Mesendoderm (in vitro differentiated cells): ENCODE data around the gene AQP7. TPM values are rescaled to one million over a fixed set of nuclear protein-coding genes. Genes with fewer than 3 reads are reported as not detected.
"Not testable (repeated sequence)": the region's sequence is repeated elsewhere in the genome, so short reads cannot be mapped to it uniquely, and the experiment has no call there.

Experiments
- DNase-seq: peaks from one replicate; pipeline ENCODE4 v3.0.0; 2013
- H2AK5ac ChIP-seq: 2 replicates; pipeline ENCODE4 v1.6.1; 2013; ENCODE audit warnings: low read length, inconsistent platforms
- H2BK120ac ChIP-seq: 2 replicates; pipeline ENCODE4 v1.6.1; 2013; ENCODE audit warnings: low read depth, mild to moderate bottlenecking, low read length, moderate library complexity, mixed read lengths
- H2BK15ac ChIP-seq: replicated peaks from 2 replicates; pipeline ENCODE4 v1.6.1; 2013; ENCODE audit warnings: low read depth, mild to moderate bottlenecking, moderate library complexity
- H2BK5ac ChIP-seq: 2 replicates; pipeline ENCODE4 v1.6.1; 2013; ENCODE audit warnings: low read length, inconsistent platforms
- H3K18ac ChIP-seq: 2 replicates; pipeline ENCODE4 v1.6.1; 2013; ENCODE audit warnings: mild to moderate bottlenecking, low read length, mixed read lengths
- H3K23ac ChIP-seq: one replicate; pipeline ENCODE4 v1.6.1; 2013; ENCODE audit warnings: low read length
- H3K27ac ChIP-seq: 2 replicates; pipeline ENCODE4 v1.5.1; 2013; ENCODE audit warnings: low read depth, mild to moderate bottlenecking, inconsistent platforms, low read length, moderate library complexity
- H3K27me3 ChIP-seq: 2 replicates; pipeline ENCODE4 v1.6.1; 2013; ENCODE audit warnings: low read length, control low read depth, mild to moderate bottlenecking, inconsistent platforms; ENCODE audit not compliant: insufficient read depth, poor library complexity
- H3K36me3 ChIP-seq: 2 replicates; pipeline ENCODE4 v1.6.1; 2013; ENCODE audit warnings: low read length, inconsistent platforms; ENCODE audit not compliant: control insufficient read depth, insufficient read depth
- H3K4ac ChIP-seq: one replicate; pipeline ENCODE4 v1.6.1; 2013; ENCODE audit warnings: low read depth, mild to moderate bottlenecking, low read length, moderate library complexity
- H3K4me1 ChIP-seq: 2 replicates; pipeline ENCODE4 v1.6.1; 2013; ENCODE audit warnings: low read depth, low read length, inconsistent platforms; ENCODE audit not compliant: control insufficient read depth
- H3K4me2 ChIP-seq: 2 replicates; pipeline ENCODE4 v1.6.1; 2013; ENCODE audit warnings: low read length
- H3K4me3 ChIP-seq: 2 replicates; pipeline ENCODE4 v1.5.1; 2013; ENCODE audit warnings: mild to moderate bottlenecking, low read length
- H3K56ac ChIP-seq: one replicate; pipeline ENCODE4 v1.6.1; 2013; ENCODE audit warnings: low read length
- H3K79me1 ChIP-seq: 2 replicates; pipeline ENCODE4 v1.6.1; 2013; ENCODE audit warnings: low read length, inconsistent platforms
- H3K79me2 ChIP-seq: 2 replicates; pipeline ENCODE4 v1.6.1; 2013; ENCODE audit warnings: mild to moderate bottlenecking, low read length; ENCODE audit not compliant: control insufficient read depth, insufficient read depth
- H3K9ac ChIP-seq: 2 replicates; pipeline ENCODE4 v1.6.1; 2013; ENCODE audit warnings: low read length, inconsistent platforms
- H4K5ac ChIP-seq: one replicate; pipeline ENCODE4 v1.6.1; 2013; ENCODE audit warnings: low read length
- H4K8ac ChIP-seq: one replicate; pipeline ENCODE4 v1.6.1; 2013; ENCODE audit warnings: low read depth, mild to moderate bottlenecking, control low read depth, low read length, moderate library complexity
- WGBS: extraction: QIAGEN DNeasy Blood & Tissue Kit; methylation state at CpG from one replicate; pipeline ENCODE4 v1.1.7; 2013; ENCODE audit warnings: low lambda C conversion rate, missing lambda C conversion rate; ENCODE audit not compliant: insufficient coverage; ENCODE audit errors: extremely low coverage; 5-methylcytosine and 5-hydroxymethylcytosine counted together
- polyA plus RNA-seq, 2 experiments: library from polyadenylated mRNA; stranded (reverse); fragments of 200-250 nt; gene quantifications; one replicate each; pipeline ENCODE4 v1.2.3, GENCODE V29; 2013

AQP7 gene
- not detected for polyA plus RNA-seq (2013, experiment 1 of 2)
- polyA plus RNA-seq (2013, experiment 2 of 2) = not detected

- not testable (repeated sequence) for H4K8ac ChIP-seq, H3K79me1 ChIP-seq, H3K4me1 ChIP-seq, H2AK5ac ChIP-seq, H3K9ac ChIP-seq, DNase-seq, H3K23ac ChIP-seq, H2BK5ac ChIP-seq, H3K56ac ChIP-seq, H3K18ac ChIP-seq, H3K36me3 ChIP-seq, H3K27ac ChIP-seq, H3K4ac ChIP-seq, H2BK120ac ChIP-seq, H3K27me3 ChIP-seq, H3K4me3 ChIP-seq, H3K4me2 ChIP-seq, H4K5ac ChIP-seq, H2BK15ac ChIP-seq, H3K79me2 ChIP-seq
- no CpG with 5 or more reads among the region's 10 CpGs for WGBS
Measured at GRCh38 chr9:33402371-33402770, at the start of gene AQP7. TSS of gene AQP7 (minus strand) at chr9:33402568. CDS start at chr9:33401262, 1,306 bp downstream.

DNA sequence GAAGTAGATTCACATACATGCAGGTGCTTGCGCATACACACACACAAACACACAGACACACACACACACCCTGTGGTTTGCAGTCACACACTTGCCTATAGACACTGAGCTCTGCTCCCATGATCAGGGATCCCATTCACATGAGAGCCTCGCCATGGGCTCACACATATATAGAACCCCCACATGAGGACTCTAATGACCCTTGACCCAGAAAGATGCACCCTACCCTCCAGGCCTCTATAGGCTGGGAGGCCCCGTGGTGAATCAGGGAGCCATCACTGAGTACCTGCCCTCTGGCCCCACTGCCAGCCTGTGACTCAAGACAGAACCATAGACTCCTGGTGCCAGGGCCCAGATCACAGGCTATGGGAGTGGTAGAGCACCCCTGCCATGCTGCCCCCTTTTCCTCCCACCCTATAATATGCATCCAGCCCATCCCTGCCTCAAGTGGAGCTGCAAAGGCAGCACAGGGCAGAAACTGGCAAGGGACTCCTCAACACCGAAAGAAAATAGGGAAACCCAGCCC is 48.3 kb upstream of the AQP7 start:
- Histone ChIP-seq H3K4me3 (no peak overlapping the region), H4K8ac (no peak overlapping the region), H2AK5ac (no peak overlapping the region), H4K5ac (no peak overlapping the region), H2BK5ac (no peak overlapping the region), H3K27ac (no peak overlapping the region), H3K79me2 (no peaks in the 10 kb centered on the region), H3K18ac (no peak overlapping the region), H2BK120ac (no peak overlapping the region), H3K27me3 (no peaks in the 10 kb centered on the region), H3K56ac (no peak overlapping the region), H3K79me1 (no peaks in the 10 kb centered on the region), H3K4me1 (peaks cover 8% of the 10 kb centered on the region), H3K4me2 (no peak overlapping the region), H2BK15ac (no peak overlapping the region), H3K36me3 (no peaks in the 10 kb centered on the region), H3K23ac (no peak overlapping the region), H3K4ac (no peak overlapping the region), H3K9ac (no peak overlapping the region)
- no CpG with 5 or more reads among the region's 4 CpGs for WGBS
- no peak for DNase-seq

DNA sequence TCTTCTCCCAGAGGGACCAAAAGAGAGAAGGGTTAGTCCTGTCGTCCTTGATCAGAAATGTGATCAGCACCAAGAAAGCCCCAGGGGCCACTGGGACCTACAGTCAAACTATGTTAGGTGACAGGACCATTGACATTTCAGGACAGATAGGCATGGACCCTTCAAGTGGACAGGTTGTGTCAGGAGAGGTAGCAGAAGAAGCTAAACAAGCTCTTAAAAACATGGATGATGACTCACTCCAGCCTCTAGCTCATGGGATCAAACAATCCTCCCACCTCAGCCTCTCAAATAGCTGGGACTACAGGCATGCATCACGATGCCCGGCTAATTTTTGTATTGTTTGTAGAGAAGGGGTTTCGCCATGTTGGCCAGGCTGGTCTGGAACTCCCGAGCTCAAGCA is 47.3 kb upstream of the AQP7 start:
- Histone ChIP-seq H2BK5ac (no peak overlapping the region), H2AK5ac (no peak overlapping the region), H3K27ac (no peak overlapping the region), H3K56ac (no peak overlapping the region), H4K5ac (no peak overlapping the region), H3K4me1 (peaks cover 8% of the 10 kb centered on the region), H3K4me2 (no peak overlapping the region), H3K27me3 (no peaks in the 10 kb centered on the region), H3K4me3 (no peak overlapping the region), H3K79me1 (no peaks in the 10 kb centered on the region), H2BK120ac (no peak overlapping the region), H3K4ac (no peak overlapping the region), H3K79me2 (no peaks in the 10 kb centered on the region), H3K23ac (no peak overlapping the region), H3K18ac (no peak overlapping the region), H4K8ac (no peak overlapping the region), H3K36me3 (no peaks in the 10 kb centered on the region), H2BK15ac (no peak overlapping the region), H3K9ac (no peak overlapping the region)
- no peak for DNase-seq
- no CpG with 5 or more reads among the region's 5 CpGs for WGBS

- Histone ChIP-seq H4K8ac (no peak overlapping the region), H4K5ac (no peak overlapping the region), H2BK120ac (no peak overlapping the region), H2AK5ac (no peak overlapping the region), H2BK15ac (no peak overlapping the region), H2BK5ac (no peak overlapping the region), H3K18ac (no peak overlapping the region), H3K56ac (peak overlapping the region; percentile 75), H3K27ac (no peak overlapping the region), H3K4ac (no peak overlapping the region), H3K4me2 (peak overlapping the region; percentile 67), H3K4me3 (peak overlapping the region; percentile 10), H3K27me3 (no peaks in the 10 kb centered on the region), H3K9ac (peak overlapping the region; percentile 40), H3K4me1 (peaks cover 13% of the 10 kb centered on the region), H3K36me3 (no peaks in the 10 kb centered on the region), H3K79me2 (no peaks in the 10 kb centered on the region), H3K79me1 (no peaks in the 10 kb centered on the region), H3K23ac (no peak overlapping the region)
- no CpG with 5 or more reads among the region's 20 CpGs for WGBS
- no peak for DNase-seq
Measured at GRCh38 chr9:33447799-33448553, 45.6 kb upstream of the AQP7 start.

- H3K36me3 ChIP-seq = no peaks in the 10 kb centered on the region
Measured at GRCh38 chr9:33446946-33447798, 44.8 kb upstream of the AQP7 start, which contains the start of gene AQP3. TSS of gene AQP3 (minus strand) at chr9:33447593. CDS start at chr9:33447530, 63 bp downstream.

More at GRCh38 chr9:33446946-33447798, 44.8 kb upstream of the AQP7 start, which contains the start of gene AQP3:
- Histone ChIP-seq H3K9ac (peak within 1 kb of the TSS; percentile 40), H3K4me3 (peak within 1 kb of the TSS; percentile 38), H3K4me1 (peaks cover 13% of the 10 kb centered on the region), H2AK5ac (no peak within 1 kb of the TSS), H3K27me3 (no peaks in the 10 kb centered on the region), H3K4me2 (peak within 1 kb of the TSS; percentile 67), H2BK120ac (no peak within 1 kb of the TSS), H2BK5ac (no peak within 1 kb of the TSS), H3K79me1 (no peaks in the 10 kb centered on the region), H3K4ac (no peak within 1 kb of the TSS), H3K56ac (peak within 1 kb of the TSS; percentile 75), H4K5ac (no peak within 1 kb of the TSS), H2BK15ac (no peak within 1 kb of the TSS), H3K23ac (no peak within 1 kb of the TSS), H3K27ac (no peak within 1 kb of the TSS), H3K18ac (no peak within 1 kb of the TSS), H4K8ac (no peak within 1 kb of the TSS), H3K79me2 (no peaks in the 10 kb centered on the region)
- DNase-seq = peak; percentile 89
- no CpG with 5 or more reads among the region's 50 CpGs for WGBS
